K562 (cell line): ENCODE results near the gene RPL39. TPM values are rescaled to one million over a fixed set of nuclear protein-coding genes. Genes with fewer than 3 reads are reported as not detected.

Experiments used
- ASH1L ChIP-seq: fragments of 450-650 bp; IDR thresholded peaks from 2 replicates; pipeline ENCODE4 v1.6.1; 2018; ENCODE audit warnings: borderline replicate concordance, mild to moderate bottlenecking, low read depth; ENCODE audit not compliant: partially characterized antibody
- CBX3 ChIP-seq, 2 experiments: IDR thresholded peaks; 1 replicate in 1 of 2; 2 replicates in 1 of 2; pipeline ENCODE4 v1.6.1; 2012; ENCODE audit warnings: inconsistent platforms in 2 of 2, low read length in 2 of 2, borderline replicate concordance in 1 of 2, control low read depth in 1 of 2
- CBX5 ChIP-seq: IDR thresholded peaks from 2 replicates; pipeline ENCODE4 v1.6.1; 2014; ENCODE audit warnings: low read depth, borderline replicate concordance
- CBX8 ChIP-seq: fragments of 200-600 bp; sonication (generic); IDR thresholded peaks from 2 replicates; pipeline ENCODE4 v1.6.1; 2012; ENCODE audit warnings: borderline replicate concordance, mixed run types, low read depth, mild to moderate bottlenecking, moderate library complexity, mixed read lengths, low read length, control low read depth, inconsistent platforms; ENCODE audit not compliant: poor library complexity, severe bottlenecking; ENCODE audit errors: extremely low read depth
- CTBP1 ChIP-seq: fragments of 450-650 bp; IDR thresholded peaks from 2 replicates; pipeline ENCODE4 v1.6.1; 2016; ENCODE audit warnings: borderline replicate concordance
- DPF2 ChIP-seq: fragments of 450-650 bp; IDR thresholded peaks from 2 replicates; pipeline ENCODE4 v1.6.1; 2016
- EHMT2 ChIP-seq: fragments of 450-650 bp; IDR thresholded peaks from 2 replicates; pipeline ENCODE4 v1.6.1; 2018; ENCODE audit warnings: antibody characterized with exemption
- EP300 ChIP-seq: IDR thresholded peaks from 2 replicates; pipeline ENCODE4 v1.6.1; 2012; ENCODE audit warnings: low read length, improper control_type of control experiment
- ETS2 ChIP-seq: IDR thresholded peaks from 2 replicates; pipeline ENCODE4 v1.6.1; 2016; ENCODE audit warnings: borderline replicate concordance, missing genetic modification characterization, mild to moderate bottlenecking, moderate library complexity, missing compliant biosample characterization; ENCODE audit not compliant: poor library complexity, severe bottlenecking
- HNRNPL ChIP-seq: fragments of 200-400 bp; formaldehyde crosslinking; IDR thresholded peaks from 2 replicates; pipeline ENCODE4 v1.6.1; 2017; ENCODE audit warnings: low read depth, mild to moderate bottlenecking, low read length
- HSF4 ChIP-seq: fragments of 250-450 bp; sonication (Bioruptor Pico); IDR thresholded peaks from 2 replicates; pipeline ENCODE4 v2.1.2; 2022; ENCODE audit warnings: mild to moderate bottlenecking, moderate library complexity, borderline replicate concordance
- IRF2 ChIP-seq: sonication (generic); formaldehyde crosslinking; IDR thresholded peaks from 2 replicates; pipeline ENCODE4 v1.8.1; 2022; ENCODE audit warnings: mild to moderate bottlenecking, missing genetic modification reagents
- JUN ChIP-seq, 2 experiments: sonication (generic) in 1 of 2; formaldehyde crosslinking in 1 of 2; IDR thresholded peaks; 2 replicates each; pipeline versions ENCODE4 v1.6.1 to v1.8.0; 2012 to 2022; ENCODE audit warnings: borderline replicate concordance in 2 of 2, mild to moderate bottlenecking in 2 of 2, improper control_type of control experiment in 1 of 2, low read depth in 1 of 2, low read length in 1 of 2, missing genetic modification reagents in 1 of 2
- MAZ ChIP-seq, 2 experiments: fragments of 450-650 bp in 1 of 2; sonication (generic) in 1 of 2; formaldehyde crosslinking; IDR thresholded peaks in 1 of 2; conservative IDR thresholded peaks in 1 of 2; 2 replicates each; pipeline versions ENCODE4 v1.4.0 to v1.5.0; 2020; ENCODE audit warnings: mild to moderate bottlenecking in 1 of 2, missing genetic modification reagents in 1 of 2
- PURB ChIP-seq: sonication (generic); formaldehyde crosslinking; IDR thresholded peaks from 2 replicates; pipeline ENCODE4 v1.9.0; 2021; ENCODE audit warnings: low read depth, mild to moderate bottlenecking, missing genetic modification reagents
- SMAD4 ChIP-seq: fragments of 250-450 bp; sonication (Bioruptor Pico); conservative IDR thresholded peaks from 2 replicates; pipeline ENCODE4 v1.8.0; 2021; ENCODE audit warnings: inconsistent platforms, mild to moderate bottlenecking, moderate library complexity
- SMARCA4 ChIP-seq: fragments of 450-650 bp; IDR thresholded peaks from 2 replicates; pipeline ENCODE4 v1.6.1; 2016
- SMC3 ChIP-seq: conservative IDR thresholded peaks from 2 replicates; pipeline ENCODE4 v1.6.1; 2011; ENCODE audit warnings: low read depth, low read length, improper control_type of control experiment; ENCODE audit not compliant: insufficient read depth
- STAG1 ChIP-seq: sonication (generic); formaldehyde crosslinking; IDR thresholded peaks from 2 replicates; pipeline ENCODE4 v1.5.0; 2020; ENCODE audit warnings: missing genetic modification reagents, borderline replicate concordance
- TAL1 ChIP-seq: fragments of 450-650 bp; IDR thresholded peaks from 2 replicates; pipeline ENCODE4 v1.6.1; 2016; ENCODE audit warnings: mild to moderate bottlenecking
- TOE1 ChIP-seq, 2 experiments: fragments of 450-650 bp in 1 of 2; sonication (generic) in 1 of 2; formaldehyde crosslinking in 1 of 2; IDR thresholded peaks; 2 replicates each; pipeline versions ENCODE4 v1.7.1 to v1.8.0; 2016 to 2022; ENCODE audit warnings: borderline replicate concordance in 2 of 2, mild to moderate bottlenecking in 2 of 2, antibody characterized with exemption in 1 of 2, inconsistent platforms in 1 of 2, low read depth in 1 of 2, missing genetic modification reagents in 1 of 2, moderate library complexity in 1 of 2
- ZNF408 ChIP-seq: fragments of 250-450 bp; sonication (Bioruptor Pico); IDR thresholded peaks from 2 replicates; pipeline ENCODE4 v1.4.0; 2020; ENCODE audit warnings: low read depth, mild to moderate bottlenecking, moderate library complexity
- ZNF431 ChIP-seq: sonication (generic); formaldehyde crosslinking; IDR thresholded peaks from 2 replicates; pipeline ENCODE4 v1.8.0; 2022; ENCODE audit warnings: mild to moderate bottlenecking, missing genetic modification reagents
- ZNF551 ChIP-seq: fragments of 250-450 bp; sonication (Bioruptor Pico); IDR thresholded peaks from 2 replicates; pipeline ENCODE4 v1.5.0; 2021; ENCODE audit warnings: mild to moderate bottlenecking, moderate library complexity
- polyA plus RNA-seq, 8 experiments: library from polyadenylated mRNA; depleted of rRNA in 4 of 8; stranded (reverse) in 5 of 8; unstranded in 3 of 8; fragments of >200 nt; fragmentation: Nextera tagmentation in 2 of 8; fragmentation: Illumina TruSeq in 1 of 8; extraction: Ambion mirVana in 2 of 8; extraction: Trizol in 1 of 8; gene quantifications; 2 replicates each; pipeline versions ENCODE4 v1.2.1 to v1.2.3, GENCODE V29; 2011 to 2014; ENCODE audit warnings: inconsistent platforms in 1 of 8, missing spikeins in 1 of 8
- total RNA-seq, 7 experiments: library from RNA; depleted of rRNA in 6 of 7; stranded (reverse); fragments of >200 nt in 6 of 7; fragmentation: Illumina TruSeq in 2 of 7; extraction: Trizol in 2 of 7; gene quantifications; 2 replicates each; pipeline versions ENCODE4 v1.2.1 to v1.2.3, GENCODE V29; 2011 to 2021; ENCODE audit warnings: low replicate concordance in 1 of 7
- TF ChIP-seq, protein P1 (sequence below): sonication (generic); formaldehyde crosslinking; IDR thresholded peaks from 2 replicates; pipeline ENCODE4 v1.8.0; 2022; ENCODE audit warnings: missing genetic modification reagents, mild to moderate bottlenecking, moderate library complexity, borderline replicate concordance
- TF ChIP-seq, protein P2 (sequence below), 2 experiments: fragments of 200-800 bp in 1 of 2; sonication (Bioruptor generic) in 1 of 2; sonication (generic) in 1 of 2; formaldehyde crosslinking in 1 of 2; IDR thresholded peaks in 1 of 2; conservative IDR thresholded peaks in 1 of 2; 2 replicates each; pipeline versions ENCODE4 v1.5.0 to v1.6.1; 2016 to 2020; ENCODE audit warnings: missing compliant biosample characterization in 1 of 2, missing genetic modification characterization in 1 of 2, missing genetic modification reagents in 1 of 2

The RPL39 gene
- total and polyA plus RNA-seq, 9 of the 15 experiments (the other 6 are each of a cell fraction or from before 2014, with no cell fraction given), result 1,382 to 5,043 (median 3,226) TPM

DNA sequence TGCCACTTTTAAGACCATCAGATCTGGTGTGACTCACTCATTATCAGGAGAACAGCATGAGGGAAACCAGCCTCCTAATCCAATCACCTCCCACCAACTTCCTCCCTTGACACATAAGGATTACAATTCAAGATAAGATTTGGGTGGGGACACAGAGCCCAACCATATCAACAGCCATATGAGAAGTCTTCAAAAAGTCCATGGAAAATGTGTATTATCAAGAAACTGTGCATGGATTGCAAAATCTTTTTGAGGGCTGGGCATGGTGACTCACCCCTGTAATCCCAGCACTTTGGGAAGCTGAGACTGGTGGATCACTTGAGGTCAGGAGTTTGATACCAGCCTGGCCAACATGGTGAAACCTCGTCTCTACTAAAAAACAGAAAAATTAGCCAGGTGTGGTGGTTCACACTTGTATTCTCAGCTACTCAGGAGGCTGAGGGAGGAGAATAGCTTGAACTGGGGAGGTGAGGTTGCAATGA, 17.8 kb upstream of the RPL39 start (continued):
- TF ChIP-seq, protein P1, sequence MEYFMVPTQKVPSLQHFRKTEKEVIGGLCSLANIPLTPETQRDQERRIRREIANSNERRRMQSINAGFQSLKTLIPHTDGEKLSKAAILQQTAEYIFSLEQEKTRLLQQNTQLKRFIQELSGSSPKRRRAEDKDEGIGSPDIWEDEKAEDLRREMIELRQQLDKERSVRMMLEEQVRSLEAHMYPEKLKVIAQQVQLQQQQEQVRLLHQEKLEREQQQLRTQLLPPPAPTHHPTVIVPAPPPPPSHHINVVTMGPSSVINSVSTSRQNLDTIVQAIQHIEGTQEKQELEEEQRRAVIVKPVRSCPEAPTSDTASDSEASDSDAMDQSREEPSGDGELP (CRISPR knock-in tag), result peak; percentile 22; the same call in 1 of the 2 replicates
- TF ChIP-seq SMC3, result no peak
- TF ChIP-seq HSF4 (CRISPR knock-in tag), result no peak
- no peak; a peak in 1 of 4 replicates for TF ChIP-seq MAZ (CRISPR knock-in tag; conservative IDR thresholded peaks at IDR 0.05 in 1 of 2, IDR thresholded peaks at IDR 0.05 in 1 of 2)
- TF ChIP-seq ZNF431 (CRISPR knock-in tag), result no peak
- TF ChIP-seq ZNF408 (CRISPR knock-in tag), result no peak
- TF ChIP-seq ZNF551 (CRISPR knock-in tag), result no peak
- TF ChIP-seq ASH1L, result no peak
- peak; percentile 82 for TF ChIP-seq JUN (IDR thresholded peaks at IDR 0.05; ENCODE audit: borderline replicate concordance, low read depth, low read length)
- no peak for TF ChIP-seq JUN (CRISPR knock-in tag; IDR thresholded peaks at IDR 0.05; ENCODE audit: borderline replicate concordance)
- TF ChIP-seq TAL1, result peak; percentile 89
- TF ChIP-seq CBX3 (IDR thresholded peaks at IDR 0.05; ENCODE audit: borderline replicate concordance in 1 of 2, low read length in 2 of 2), result peak in 1 of 2 experiments; percentile 70; a peak in 1 of 3 replicates
- peak; percentile 57; the same call in 1 of the 2 replicates for TF ChIP-seq EHMT2
- TF ChIP-seq PURB (CRISPR knock-in tag), result no peak
- TF ChIP-seq SMAD4, result no peak; the same call in 1 of the 2 replicates
- TF ChIP-seq, protein P2, sequence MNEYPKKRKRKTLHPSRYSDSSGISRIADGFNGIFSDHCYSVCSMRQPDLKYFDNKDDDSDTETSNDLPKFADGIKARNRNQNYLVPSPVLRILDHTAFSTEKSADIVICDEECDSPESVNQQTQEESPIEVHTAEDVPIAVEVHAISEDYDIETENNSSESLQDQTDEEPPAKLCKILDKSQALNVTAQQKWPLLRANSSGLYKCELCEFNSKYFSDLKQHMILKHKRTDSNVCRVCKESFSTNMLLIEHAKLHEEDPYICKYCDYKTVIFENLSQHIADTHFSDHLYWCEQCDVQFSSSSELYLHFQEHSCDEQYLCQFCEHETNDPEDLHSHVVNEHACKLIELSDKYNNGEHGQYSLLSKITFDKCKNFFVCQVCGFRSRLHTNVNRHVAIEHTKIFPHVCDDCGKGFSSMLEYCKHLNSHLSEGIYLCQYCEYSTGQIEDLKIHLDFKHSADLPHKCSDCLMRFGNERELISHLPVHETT (CRISPR knock-in tag; conservative IDR thresholded peaks at IDR 0.05 in 1 of 2, IDR thresholded peaks at IDR 0.05 in 1 of 2), result no peak
- peak; percentile 92 for TF ChIP-seq EP300
- peak; percentile 44; the same call in 1 of the 2 replicates for TF ChIP-seq TOE1 (IDR thresholded peaks at IDR 0.05; ENCODE audit: borderline replicate concordance)
- TF ChIP-seq TOE1 (CRISPR knock-in tag; IDR thresholded peaks at IDR 0.05; ENCODE audit: borderline replicate concordance, low read depth), result no peak
- TF ChIP-seq CBX5, result peak; percentile 46; the same call in 1 of the 2 replicates
- no peak for TF ChIP-seq ETS2 (tag)
- no peak for TF ChIP-seq HNRNPL
- TF ChIP-seq DPF2, result peak; percentile 98
- no peak for TF ChIP-seq IRF2 (CRISPR knock-in tag)
- TF ChIP-seq STAG1 (CRISPR knock-in tag), result no peak
- peak; percentile 96 for TF ChIP-seq SMARCA4
- peak; percentile 43; the same call in 1 of the 2 replicates for TF ChIP-seq CTBP1
- TF ChIP-seq CBX8, result no peak
